K562 (cell line): Measurements from ENCODE around the gene COL25A1. TPM values are rescaled to one million over a fixed set of nuclear protein-coding genes. Genes with fewer than 3 reads are reported as not detected.
A peak's percentile ranks its signal among the peaks of the same experiment; 100 is the strongest.

Source experiments
- ATAC-seq: fragments of 200-7000 bp; cut with Tn5 transposase; 3 replicates; pipeline ENCODE4 v1.9.1; 2020; ENCODE audit warnings: moderate library complexity
- BruUV-seq: library from RNA; stranded (reverse); fragments of 400-500 nt; replicated peaks from 2 replicates; lab custom pipeline; 2021; lab: Mats Ljungman, UMichigan
- CTCF ChIA-PET: fragments of 300-600 bp; formaldehyde crosslinking; extraction: SDS; loops from one replicate; lab custom pipeline; 2021; ENCODE audit warnings: low intra/inter-chr PET ratio; lab: Yijun Ruan, JAX
- POLR2A ChIA-PET: fragments of 300-600, 350-650 bp; sonication (Branson Sonifier 250); formaldehyde crosslinking; extraction: SDS; loops from one replicate; lab custom pipeline; 2021; ENCODE audit warnings: antibody characterized with exemption, inconsistent platforms; lab: Yijun Ruan, JAX
- DNase-seq, 4 experiments: peaks; one replicate each; pipeline versions ENCODE4 v3.0.0 to v3.0.0-alpha.2; 2011 to 2018; ENCODE audit warnings: low spot score in 3 of 4, mixed read lengths in 3 of 4; ENCODE audit errors: extremely low read depth in 1 of 4
- FAIRE-seq: peaks from 2 replicates; lab custom pipeline; 2011; peaks lifted over from hg19 to GRCh38; lab: Jason Lieb, UNC
- H2AFZ ChIP-seq: 2 replicates; pipeline ENCODE4 v1.6.0; 2011; ENCODE audit warnings: low read depth, low read length, control low read depth, inconsistent platforms
- H3K27ac ChIP-seq: fragments of 200-600 bp; 3 replicates; pipeline ENCODE4 v1.8.0; 2011; ENCODE audit warnings: low read depth, mild to moderate bottlenecking, control low read depth, inconsistent platforms, low read length, moderate library complexity, mixed read lengths; ENCODE audit errors: extremely low read depth
- H3K27me3 ChIP-seq, 2 experiments: fragments of 300-600 bp in 1 of 2; 2 replicates in 1 of 2; 3 replicates in 1 of 2; pipeline versions ENCODE4 v1.6.0 to v1.8.0; 2011; ENCODE audit warnings: inconsistent platforms in 2 of 2, low read length in 2 of 2, mild to moderate bottlenecking in 1 of 2, mixed read lengths in 1 of 2, moderate library complexity in 1 of 2; ENCODE audit not compliant: control insufficient read depth in 2 of 2, insufficient read depth in 2 of 2
- H3K36me3 ChIP-seq: fragments of 300-600 bp; 3 replicates; pipeline ENCODE4 v1.8.0; 2011; ENCODE audit warnings: mild to moderate bottlenecking, low read length, inconsistent platforms; ENCODE audit not compliant: control insufficient read depth, insufficient read depth
- H3K4me1 ChIP-seq, 2 experiments: fragments of 200-600 bp in 1 of 2; replicated peaks in 1 of 2; 2 replicates in 1 of 2; 3 replicates in 1 of 2; pipeline versions ENCODE4 v1.5.1 to v1.8.0; 2011; ENCODE audit warnings: inconsistent platforms in 2 of 2, low read length in 2 of 2, mild to moderate bottlenecking in 1 of 2, mixed read lengths in 1 of 2, moderate library complexity in 1 of 2; ENCODE audit not compliant: control insufficient read depth in 2 of 2, insufficient read depth in 2 of 2
- H3K4me2 ChIP-seq: 2 replicates; pipeline ENCODE4 v1.6.1; 2011; ENCODE audit warnings: low read length, control low read depth, inconsistent platforms, mixed read lengths; ENCODE audit not compliant: insufficient read depth
- H3K4me3 ChIP-seq: fragments of 200-600 bp; sonication (generic), shearing (Covaris generic); 2 replicates; pipeline ENCODE4 v1.5.1; 2016; ENCODE audit warnings: control low read depth, inconsistent platforms
- H3K79me2 ChIP-seq: fragments of 200-600 bp; 3 replicates; pipeline ENCODE4 v1.8.0; 2011; ENCODE audit warnings: low read length, inconsistent platforms; ENCODE audit not compliant: control insufficient read depth, insufficient read depth
- H3K9ac ChIP-seq, 2 experiments: 2 replicates each; pipeline versions ENCODE4 v1.6.0 to v1.6.1; 2011; ENCODE audit warnings: low read depth in 2 of 2, low read length in 2 of 2, control low read depth in 1 of 2, inconsistent platforms in 1 of 2, mild to moderate bottlenecking in 1 of 2, mixed read lengths in 1 of 2; ENCODE audit not compliant: insufficient read depth in 1 of 2
- H3K9me1 ChIP-seq: one replicate; pipeline ENCODE4 v1.6.0; 2011; ENCODE audit warnings: inconsistent platforms, mild to moderate bottlenecking, low read length, moderate library complexity; ENCODE audit not compliant: control insufficient read depth, insufficient read depth
- H3K9me3 ChIP-seq: replicated peaks from 2 replicates; pipeline ENCODE4 v1.5.1; 2011; ENCODE audit warnings: low read depth, low read length, inconsistent platforms; ENCODE audit not compliant: control insufficient read depth, insufficient read depth
- H4K20me1 ChIP-seq: replicated peaks from 2 replicates; pipeline ENCODE4 v1.6.1; 2011; ENCODE audit warnings: low read length, inconsistent platforms, mixed read lengths; ENCODE audit not compliant: control insufficient read depth, insufficient read depth
- E2F3 ChIP-seq: fragments of 250-450 bp; sonication (Bioruptor Pico); IDR thresholded peaks from 2 replicates; pipeline ENCODE4 v1.4.0; 2020; ENCODE audit warnings: mild to moderate bottlenecking
- ETV6 ChIP-seq, 3 experiments: fragments of 150-350 bp in 1 of 3; sonication (generic) in 1 of 3; formaldehyde crosslinking in 1 of 3; IDR thresholded peaks; 2 replicates each; pipeline versions ENCODE4 v1.6.1 to v1.8.0; 2014 to 2022; ENCODE audit warnings: borderline replicate concordance in 2 of 3, low read depth in 2 of 3, antibody characterized with exemption in 1 of 3, low read length in 1 of 3, mild to moderate bottlenecking in 1 of 3, missing genetic modification reagents in 1 of 3
- FOXA3 ChIP-seq, 2 experiments: fragments of 450-650 bp in 1 of 2; sonication (generic) in 1 of 2; formaldehyde crosslinking; IDR thresholded peaks in 1 of 2; conservative IDR thresholded peaks in 1 of 2; 2 replicates each; pipeline versions ENCODE4 v1.4.0 to v1.8.0; 2020 to 2022; ENCODE audit warnings: mild to moderate bottlenecking in 2 of 2, missing genetic modification reagents in 1 of 2
- KAT7 ChIP-seq: sonication (generic); formaldehyde crosslinking; IDR thresholded peaks from 2 replicates; pipeline ENCODE4 v1.8.0; 2022; ENCODE audit warnings: missing genetic modification reagents, mild to moderate bottlenecking, borderline replicate concordance
- MTA1 ChIP-seq: fragments of 450-650 bp; IDR thresholded peaks from 2 replicates; pipeline ENCODE4 v1.6.1; 2017; ENCODE audit warnings: borderline replicate concordance
- POLR3G ChIP-seq: IDR thresholded peaks from 2 replicates; pipeline ENCODE4 v1.6.1; 2011; ENCODE audit not compliant: insufficient read length, insufficient replicate concordance; ENCODE audit errors: extremely low read depth
- TCF3 ChIP-seq: sonication (generic); formaldehyde crosslinking; IDR thresholded peaks from 2 replicates; pipeline ENCODE4 v1.4.0; 2020; ENCODE audit warnings: mild to moderate bottlenecking, missing genetic modification reagents
- ZBTB12 ChIP-seq: fragments of 250-450 bp; sonication (Bioruptor Pico); IDR thresholded peaks from 2 replicates; pipeline ENCODE4 v1.4.0; 2020
- ZBTB2 ChIP-seq: fragments of 450-650 bp; IDR thresholded peaks from 2 replicates; pipeline ENCODE4 v1.6.1; 2016; ENCODE audit warnings: antibody characterized with exemption
- ZNF3 ChIP-seq: fragments of 250-450 bp; sonication (Bioruptor Pico); IDR thresholded peaks from 2 replicates; pipeline ENCODE4 v1.5.0; 2021; ENCODE audit warnings: mild to moderate bottlenecking, moderate library complexity
- WGBS: fragments of 100-300 bp; shearing (Covaris generic); methylation state at CpG from one replicate; pipeline ENCODE4 v1.1.6; 2016; ENCODE audit warnings: low coverage, mixed read lengths; ENCODE audit not compliant: insufficient coverage; ENCODE audit errors: missing lambda C conversion rate; 5-methylcytosine and 5-hydroxymethylcytosine counted together
- in situ Hi-C: fragments of 300-500 bp; cut with MboI; formaldehyde crosslinking; loops from 4 replicates; pipeline ENCODE4 v1.15.0; 2018; ENCODE audit warnings: inconsistent platforms, mixed read lengths
- intact Hi-C: fragments of 100-400 bp; cut with micrococcal nuclease; formaldehyde crosslinking; loops from 2 replicates; pipeline ENCODE4 v1.14.2; 2022
- polyA plus RNA-seq, 8 experiments: library from polyadenylated mRNA; depleted of rRNA in 4 of 8; stranded (reverse) in 5 of 8; unstranded in 3 of 8; fragments of >200 nt; fragmentation: Nextera tagmentation in 2 of 8; fragmentation: Illumina TruSeq in 1 of 8; extraction: Ambion mirVana in 2 of 8; extraction: Trizol in 1 of 8; gene quantifications; 2 replicates each; pipeline versions ENCODE4 v1.2.1 to v1.2.3, GENCODE V29; 2011 to 2014; ENCODE audit warnings: inconsistent platforms in 1 of 8, missing spikeins in 1 of 8
- total RNA-seq, 7 experiments: library from RNA; depleted of rRNA in 6 of 7; stranded (reverse); fragments of >200 nt in 6 of 7; fragmentation: Illumina TruSeq in 2 of 7; extraction: Trizol in 2 of 7; gene quantifications; 2 replicates each; pipeline versions ENCODE4 v1.2.1 to v1.2.3, GENCODE V29; 2011 to 2021; ENCODE audit warnings: low replicate concordance in 1 of 7

Gene COL25A1
- total and polyA plus RNA-seq, 9 of the 15 experiments (the other 6 are each of a cell fraction or from before 2014, with no cell fraction given): 0.03 to 0.62 (median 0.27) TPM

GRCh38 chr4:109207061-109207460, 95.4 kb downstream of the COL25A1 start (continued):
- no peak for TF ChIP-seq ZBTB2

GRCh38 chr4:109206620-109207019, 95.8 kb downstream of the COL25A1 start:
- no peak for DNase-seq
- POLR2A ChIA-PET: no interaction called here
- H3K36me3 ChIP-seq: no peaks in the 10 kb centered on the region
- TF ChIP-seq TCF3 (CRISPR knock-in tag) (no peak), ZNF3 (CRISPR knock-in tag) (no peak), ETV6 (IDR thresholded peaks at IDR 0.05; ENCODE audit: borderline replicate concordance in 1 of 2, low read depth in 2 of 2, low read length in 1 of 2) (no peak), ETV6 (CRISPR knock-in tag; IDR thresholded peaks at IDR 0.05; ENCODE audit: borderline replicate concordance) (no peak), MTA1 (no peak), POLR3G (no peak), ZBTB12 (CRISPR knock-in tag) (no peak), E2F3 (CRISPR knock-in tag) (no peak), KAT7 (no peak), FOXA3 (CRISPR knock-in tag; conservative IDR thresholded peaks at IDR 0.05 in 1 of 2, IDR thresholded peaks at IDR 0.05 in 1 of 2) (no peak)
- TF ChIP-seq, all 486 proteins: peak for 0
- CTCF ChIA-PET: no interaction called here
- Histone ChIP-seq H3K9me3 (no peaks in the 10 kb centered on the region), H3K9ac (no peak overlapping the region), H2AFZ (no peak overlapping the region), H3K4me3 (no peak overlapping the region), H3K4me2 (no peak overlapping the region), H3K9me1 (no peaks in the 10 kb centered on the region), H3K4me1 (no peaks in the 10 kb centered on the region; a peak in 1 of 5 replicates), H3K79me2 (no peaks in the 10 kb centered on the region), H3K27me3 (no peaks in the 10 kb centered on the region), H3K27ac (no peak overlapping the region), H4K20me1 (no peaks in the 10 kb centered on the region)
- BruUV-seq: no TSS peak
- peak; percentile 42; the same call in 1 of the 3 replicates for ATAC-seq
- WGBS: 34% methylated on average over 4 of the region's 4 CpGs
- no peak for FAIRE-seq
- intact Hi-C loops (no loop called here), in situ Hi-C loops (no loop called here)
